ENCODE results near the gene PHETA1.
A peak's percentile ranks its signal among the peaks of the same experiment; 100 is the strongest.
"Not testable (repeated sequence)": the region's sequence is repeated elsewhere in the genome, so short reads cannot be mapped to it uniquely, and the experiment has no call there.

The PHETA1 gene

GRCh38 chr12:111404362-111405148 is 35.7 kb upstream of the PHETA1 start:
- H3K27ac ChIP-seq (ENCODE audit: low read depth, low read length, severe bottlenecking) = peak overlapping the region; percentile 98
- WGBS, 2 experiments (ENCODE audit: insufficient coverage in 2 of 2) = 44 to 51% methylated on average over 13 of the region's 21 CpGs

GRCh38 chr12:111402490-111402824 is 33.6 kb upstream of the PHETA1 start:
- H3K4me1 ChIP-seq (ENCODE audit: control insufficient read depth, insufficient read depth, low read length, poor library complexity, severe bottlenecking) = peaks cover 16% of the 10 kb centered on the region
- not testable (repeated sequence) for H3K9me3 ChIP-seq (ENCODE audit: control insufficient read depth, low read length); H3K4me3 ChIP-seq (ENCODE audit: extremely low read depth, insufficient read depth, low read length, poor library complexity, severe bottlenecking); H3K27ac ChIP-seq (ENCODE audit: low read depth, low read length, severe bottlenecking); H3K36me3 ChIP-seq (ENCODE audit: control insufficient read depth, insufficient read depth, low read length)
- no CpG with 5 or more reads among the region's 9 CpGs for WGBS, 2 experiments (ENCODE audit: insufficient coverage in 2 of 2)

More at GRCh38 chr12:111404362-111405148, 35.7 kb upstream of the PHETA1 start:
- peaks cover 6% of the 10 kb centered on the region for H3K36me3 ChIP-seq (ENCODE audit: control insufficient read depth, insufficient read depth, low read length)
- H3K4me1 ChIP-seq (ENCODE audit: control insufficient read depth, insufficient read depth, low read length, poor library complexity, severe bottlenecking) = peaks cover 37% of the 10 kb centered on the region
- H3K4me3 ChIP-seq (ENCODE audit: extremely low read depth, insufficient read depth, low read length, poor library complexity, severe bottlenecking) = peak overlapping the region; percentile 90
- no peaks in the 10 kb centered on the region for H3K9me3 ChIP-seq (ENCODE audit: control insufficient read depth, low read length)

- Histone ChIP-seq H3K27ac (ENCODE audit: low read depth, low read length, severe bottlenecking) (no peak overlapping the region), H3K4me3 (ENCODE audit: extremely low read depth, insufficient read depth, low read length, poor library complexity, severe bottlenecking) (no peak overlapping the region), H3K36me3 (ENCODE audit: control insufficient read depth, insufficient read depth, low read length) (no peaks in the 10 kb centered on the region), H3K4me1 (ENCODE audit: control insufficient read depth, insufficient read depth, low read length, poor library complexity, severe bottlenecking) (peaks cover 11% of the 10 kb centered on the region), H3K9me3 (ENCODE audit: control insufficient read depth, low read length) (no peaks in the 10 kb centered on the region)
- WGBS, 2 experiments (ENCODE audit: insufficient coverage in 2 of 2) = 90 to 92% methylated on average over 5 to 6 of the region's 6 CpGs
These were observed 32.3 kb upstream of the PHETA1 start for GRCh38 chr12:111401167-111401605.

DNA sequence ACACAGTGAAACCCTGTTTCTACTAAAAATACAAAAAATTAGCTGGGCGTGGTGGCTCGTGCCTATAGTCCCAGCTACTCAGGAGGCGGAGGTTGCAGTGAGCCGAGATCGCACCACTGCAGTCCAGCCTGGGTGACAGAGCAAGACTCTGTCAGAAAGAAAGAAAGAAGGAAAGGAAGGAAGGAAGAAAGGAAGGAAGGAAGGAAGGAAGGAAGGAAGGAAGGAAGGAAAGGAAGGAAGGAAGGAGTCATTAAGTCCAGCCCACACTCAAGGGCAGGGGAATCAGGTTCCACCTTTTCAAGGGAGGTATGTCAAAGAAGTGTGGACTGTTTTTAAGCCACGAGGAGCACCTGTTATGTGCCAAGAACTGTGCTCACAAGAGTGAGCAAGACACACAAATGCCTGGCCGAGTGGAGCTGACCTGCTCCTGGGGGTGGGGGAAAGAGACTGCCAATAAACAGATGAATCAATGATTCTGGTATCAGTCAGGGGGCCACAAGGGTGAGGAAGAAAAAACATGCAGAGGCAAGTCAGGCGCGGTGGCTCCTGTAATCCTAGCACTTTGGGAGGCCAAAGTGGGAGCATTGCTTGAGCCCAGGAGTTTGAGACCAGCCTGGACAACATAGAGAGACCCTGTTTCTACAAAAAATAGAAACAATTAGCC is 31.0 kb upstream of the PHETA1 start:
- not testable (repeated sequence) for H3K9me3 ChIP-seq (ENCODE audit: control insufficient read depth, low read length); H3K36me3 ChIP-seq (ENCODE audit: control insufficient read depth, insufficient read depth, low read length); H3K4me3 ChIP-seq (ENCODE audit: extremely low read depth, insufficient read depth, low read length, poor library complexity, severe bottlenecking); H3K27ac ChIP-seq (ENCODE audit: low read depth, low read length, severe bottlenecking)
- H3K4me1 ChIP-seq (ENCODE audit: control insufficient read depth, insufficient read depth, low read length, poor library complexity, severe bottlenecking) = peaks cover 11% of the 10 kb centered on the region
- WGBS, 2 experiments (ENCODE audit: insufficient coverage in 2 of 2) = 91 to 93% methylated on average over 8 of the region's 9 CpGs

- H3K4me3 ChIP-seq (ENCODE audit: extremely low read depth, insufficient read depth, low read length, poor library complexity, severe bottlenecking) = no peak overlapping the region
- H3K27ac ChIP-seq (ENCODE audit: low read depth, low read length, severe bottlenecking) = no peak overlapping the region
- 96 to 98% methylated on average over 4 of the region's 4 CpGs for WGBS, 2 experiments (ENCODE audit: insufficient coverage in 2 of 2)
- no peaks in the 10 kb centered on the region for H3K9me3 ChIP-seq (ENCODE audit: control insufficient read depth, low read length)
- H3K4me1 ChIP-seq (ENCODE audit: control insufficient read depth, insufficient read depth, low read length, poor library complexity, severe bottlenecking) = peaks cover 11% of the 10 kb centered on the region
- H3K36me3 ChIP-seq (ENCODE audit: control insufficient read depth, insufficient read depth, low read length) = no peaks in the 10 kb centered on the region
These were observed 29.6 kb upstream of the PHETA1 start for GRCh38 chr12:111398530-111398929.

- H3K4me3 ChIP-seq (ENCODE audit: extremely low read depth, insufficient read depth, low read length, poor library complexity, severe bottlenecking) = no peak overlapping the region
- peaks cover 4% of the 10 kb centered on the region for H3K4me1 ChIP-seq (ENCODE audit: control insufficient read depth, insufficient read depth, low read length, poor library complexity, severe bottlenecking)
- WGBS, 2 experiments (ENCODE audit: insufficient coverage in 2 of 2) = 14 to 16% methylated on average over 20 to 25 of the region's 34 CpGs
These were observed 28.0 kb upstream of the PHETA1 start for GRCh38 chr12:111396726-111397445.

DNA sequence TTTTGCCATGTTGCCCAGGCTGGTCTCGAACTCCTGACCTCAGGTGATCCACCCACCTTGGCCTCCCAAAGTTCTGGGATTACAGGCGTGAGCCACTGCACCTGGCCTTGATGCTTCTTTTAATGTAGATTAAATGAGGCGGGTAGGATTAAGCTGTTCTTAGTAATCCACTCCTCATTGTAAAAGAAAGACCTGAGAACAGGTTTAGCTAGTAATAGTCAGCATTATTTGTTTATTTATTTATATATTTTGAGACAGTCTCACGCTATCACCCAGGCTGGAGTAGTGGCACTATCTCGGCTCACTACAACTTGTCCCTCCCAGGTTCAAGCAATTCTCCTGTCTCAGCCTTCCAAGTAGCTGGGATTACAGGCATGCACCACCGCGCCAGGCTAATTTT is 27.4 kb upstream of the PHETA1 start:
- not testable (repeated sequence) for H3K27ac ChIP-seq (ENCODE audit: low read depth, low read length, severe bottlenecking); H3K4me1 ChIP-seq (ENCODE audit: control insufficient read depth, insufficient read depth, low read length, poor library complexity, severe bottlenecking); H3K9me3 ChIP-seq (ENCODE audit: control insufficient read depth, low read length); H3K36me3 ChIP-seq (ENCODE audit: control insufficient read depth, insufficient read depth, low read length); H3K4me3 ChIP-seq (ENCODE audit: extremely low read depth, insufficient read depth, low read length, poor library complexity, severe bottlenecking)
- WGBS, 2 experiments (ENCODE audit: insufficient coverage in 2 of 2) = 85 to 100% methylated on average over 3 to 4 of the region's 7 CpGs

More at GRCh38 chr12:111396726-111397445, 28.0 kb upstream of the PHETA1 start:
- Histone ChIP-seq H3K36me3 (ENCODE audit: control insufficient read depth, insufficient read depth, low read length) (no peaks in the 10 kb centered on the region), H3K27ac (ENCODE audit: low read depth, low read length, severe bottlenecking) (no peak overlapping the region), H3K9me3 (ENCODE audit: control insufficient read depth, low read length) (no peaks in the 10 kb centered on the region)

DNA sequence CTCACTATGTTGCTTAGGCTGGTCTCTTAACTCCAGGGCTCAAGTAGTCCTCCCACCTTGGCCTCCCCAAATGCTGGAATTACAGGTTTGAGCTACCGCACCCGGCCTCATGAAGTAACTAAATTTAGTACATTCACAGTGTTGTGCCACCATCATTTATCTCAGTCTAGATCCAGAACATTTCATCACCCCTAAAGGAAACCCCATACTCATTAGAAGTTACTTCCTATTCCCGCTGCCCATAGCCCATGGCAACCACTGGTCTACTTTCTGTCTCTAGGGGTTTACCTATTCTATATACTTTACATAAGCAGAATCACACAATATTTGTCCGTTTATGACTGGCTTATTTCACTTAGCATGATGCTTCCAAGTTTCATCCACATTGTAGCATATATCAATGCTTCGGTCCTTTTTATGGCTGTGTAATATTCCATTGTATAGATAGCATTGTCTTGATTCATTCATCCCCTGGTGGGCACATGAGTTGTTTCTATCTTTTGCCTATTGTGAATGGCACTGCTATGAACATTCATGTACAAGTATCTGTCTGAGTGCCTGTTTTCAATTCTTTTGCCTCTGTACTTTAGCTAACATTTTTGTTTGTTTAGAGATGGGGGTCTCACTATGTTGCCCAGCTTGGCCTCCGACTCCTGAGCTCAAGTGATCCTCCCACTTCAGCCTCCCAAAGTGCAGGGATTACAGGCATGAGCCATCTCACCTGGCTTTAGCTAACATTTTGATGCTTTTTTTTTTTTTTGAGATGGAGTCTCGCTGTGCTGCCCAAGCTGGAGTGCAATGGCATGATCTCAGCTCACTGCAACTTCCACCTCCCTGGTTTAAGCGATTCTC is 26.7 kb upstream of the PHETA1 start:
- peaks cover 4% of the 10 kb centered on the region for H3K4me1 ChIP-seq (ENCODE audit: control insufficient read depth, insufficient read depth, low read length, poor library complexity, severe bottlenecking)
- no peak overlapping the region for H3K27ac ChIP-seq (ENCODE audit: low read depth, low read length, severe bottlenecking)
- H3K36me3 ChIP-seq (ENCODE audit: control insufficient read depth, insufficient read depth, low read length) = no peaks in the 10 kb centered on the region
- H3K9me3 ChIP-seq (ENCODE audit: control insufficient read depth, low read length) = no peaks in the 10 kb centered on the region
- H3K4me3 ChIP-seq (ENCODE audit: extremely low read depth, insufficient read depth, low read length, poor library complexity, severe bottlenecking) = no peak overlapping the region
- WGBS, 2 experiments (ENCODE audit: insufficient coverage in 2 of 2) = 82 to 89% methylated on average over 6 of the region's 8 CpGs

GRCh38 chr12:111394480-111394879 is 25.6 kb upstream of the PHETA1 start:
- Histone ChIP-seq H3K4me3 (ENCODE audit: extremely low read depth, insufficient read depth, low read length, poor library complexity, severe bottlenecking) (no peak overlapping the region), H3K27ac (ENCODE audit: low read depth, low read length, severe bottlenecking) (no peak overlapping the region), H3K4me1 (ENCODE audit: control insufficient read depth, insufficient read depth, low read length, poor library complexity, severe bottlenecking) (peaks cover 4% of the 10 kb centered on the region), H3K9me3 (ENCODE audit: control insufficient read depth, low read length) (no peaks in the 10 kb centered on the region), H3K36me3 (ENCODE audit: control insufficient read depth, insufficient read depth, low read length) (no peaks in the 10 kb centered on the region)
- WGBS, 2 experiments (ENCODE audit: insufficient coverage in 2 of 2) = 82 to 87% methylated on average over 5 to 6 of the region's 8 CpGs

DNA sequence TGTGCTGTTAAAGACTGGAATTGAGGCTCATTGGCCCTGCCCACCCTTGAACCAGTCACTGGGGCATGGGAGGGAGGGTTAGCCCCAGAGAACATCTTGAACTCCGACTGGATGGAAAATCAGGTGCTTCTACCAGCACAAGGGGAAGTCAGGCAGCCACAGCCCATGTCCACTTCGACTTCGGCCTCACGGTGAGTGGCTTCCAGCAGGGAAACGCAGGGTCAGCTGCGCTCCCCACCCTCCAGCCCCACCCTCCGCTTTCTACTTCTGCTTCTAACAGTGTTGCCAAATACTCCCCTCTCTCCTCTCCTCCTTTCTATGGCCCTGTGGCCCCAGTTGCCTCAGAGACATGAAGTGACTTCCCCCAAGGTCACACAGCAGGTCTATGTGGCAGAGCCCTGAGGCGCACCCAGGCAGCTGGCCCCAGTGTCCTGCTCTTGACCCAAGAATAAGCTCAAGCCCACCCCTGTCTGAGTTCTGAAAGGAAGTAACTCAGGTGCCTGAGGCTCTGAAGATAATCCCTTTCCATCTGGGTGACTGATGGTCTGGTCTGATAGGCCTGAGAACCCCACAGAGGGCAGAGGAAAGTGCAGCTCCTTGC is 24.9 kb upstream of the PHETA1 start:
- no peaks in the 10 kb centered on the region for H3K9me3 ChIP-seq (ENCODE audit: control insufficient read depth, low read length)
- no peaks in the 10 kb centered on the region for H3K36me3 ChIP-seq (ENCODE audit: control insufficient read depth, insufficient read depth, low read length)
- no peak overlapping the region for H3K27ac ChIP-seq (ENCODE audit: low read depth, low read length, severe bottlenecking)
- H3K4me1 ChIP-seq (ENCODE audit: control insufficient read depth, insufficient read depth, low read length, poor library complexity, severe bottlenecking) = peaks cover 4% of the 10 kb centered on the region
- no peak overlapping the region for H3K4me3 ChIP-seq (ENCODE audit: extremely low read depth, insufficient read depth, low read length, poor library complexity, severe bottlenecking)
- 77 to 91% methylated on average over 6 to 8 of the region's 8 CpGs for WGBS, 2 experiments (ENCODE audit: insufficient coverage in 2 of 2)
